ENCODE measurements around the gene CUL9. TPM values are rescaled to one million over a fixed set of nuclear protein-coding genes. Genes with fewer than 3 reads are reported as not detected.

CUL9 gene
- polyA plus RNA-seq, 1 donor (not counting 4 experiments of a cell fraction or from before 2014, with no cell fraction given), result 21.6 TPM

DNA sequence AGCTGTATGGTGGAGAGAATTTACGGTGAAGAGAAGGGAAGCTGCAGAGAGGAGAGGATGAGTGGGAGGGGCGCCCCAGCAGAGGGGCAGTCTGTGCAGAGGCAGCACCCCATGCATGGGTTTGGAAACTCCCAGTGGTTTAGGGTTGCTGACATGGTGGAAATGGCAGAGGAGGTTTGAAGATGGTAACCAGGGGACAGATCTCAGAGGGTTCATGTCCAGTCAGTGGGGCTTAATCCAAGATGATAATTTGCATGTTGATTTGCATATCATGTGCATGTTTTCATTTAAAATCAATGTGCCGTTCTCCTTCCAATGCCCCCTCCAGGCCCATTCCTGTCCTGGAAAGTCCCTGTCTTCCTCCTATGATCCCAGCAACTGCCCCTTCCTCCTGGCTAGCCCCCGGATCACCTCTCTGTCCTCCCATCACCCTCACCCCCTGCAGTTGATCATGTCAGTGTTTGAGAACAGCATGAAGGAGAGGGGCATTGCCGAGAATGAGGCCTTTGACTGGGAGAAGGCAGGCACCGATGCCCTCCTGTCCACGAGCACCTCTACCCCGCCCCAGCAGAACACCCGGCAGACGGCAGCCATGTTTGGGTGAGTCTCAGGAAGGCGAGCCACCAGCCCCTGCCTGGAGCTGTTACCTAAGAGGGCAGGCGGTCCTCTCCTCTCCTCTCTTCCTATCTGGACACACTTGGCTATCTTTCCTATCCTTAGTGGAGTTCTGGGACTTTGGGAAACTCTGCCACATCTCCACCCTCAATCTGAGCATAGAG, 75.6 kb downstream of the CUL9 start:
- H3K9me1 ChIP-seq (ENCODE audit: control insufficient read depth, extremely low read depth, insufficient read depth, low read length), result no peaks in the 10 kb centered on the region
- TF ChIP-seq, protein P1, sequence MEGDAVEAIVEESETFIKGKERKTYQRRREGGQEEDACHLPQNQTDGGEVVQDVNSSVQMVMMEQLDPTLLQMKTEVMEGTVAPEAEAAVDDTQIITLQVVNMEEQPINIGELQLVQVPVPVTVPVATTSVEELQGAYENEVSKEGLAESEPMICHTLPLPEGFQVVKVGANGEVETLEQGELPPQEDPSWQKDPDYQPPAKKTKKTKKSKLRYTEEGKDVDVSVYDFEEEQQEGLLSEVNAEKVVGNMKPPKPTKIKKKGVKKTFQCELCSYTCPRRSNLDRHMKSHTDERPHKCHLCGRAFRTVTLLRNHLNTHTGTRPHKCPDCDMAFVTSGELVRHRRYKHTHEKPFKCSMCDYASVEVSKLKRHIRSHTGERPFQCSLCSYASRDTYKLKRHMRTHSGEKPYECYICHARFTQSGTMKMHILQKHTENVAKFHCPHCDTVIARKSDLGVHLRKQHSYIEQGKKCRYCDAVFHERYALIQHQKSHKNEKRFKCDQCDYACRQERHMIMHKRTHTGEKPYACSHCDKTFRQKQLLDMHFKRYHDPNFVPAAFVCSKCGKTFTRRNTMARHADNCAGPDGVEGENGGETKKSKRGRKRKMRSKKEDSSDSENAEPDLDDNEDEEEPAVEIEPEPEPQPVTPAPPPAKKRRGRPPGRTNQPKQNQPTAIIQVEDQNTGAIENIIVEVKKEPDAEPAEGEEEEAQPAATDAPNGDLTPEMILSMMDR (optimal IDR thresholded peaks at IDR 0.05 in 1 of 3, IDR thresholded peaks at IDR 0.05 in 1 of 3, conservative IDR thresholded peaks at IDR 0.05 in 1 of 3; ENCODE audit: extremely low read depth in 1 of 3, insufficient read depth in 2 of 3, low read length in 3 of 3), result no peak
- TF ChIP-seq EZH2 (IDR thresholded peaks at IDR 0.05; ENCODE audit: low read length), result no peak
- no peaks in the 10 kb centered on the region for H3K4me1 ChIP-seq (ENCODE audit: control insufficient read depth, extremely low read depth, insufficient read depth, low read length)
- FAIRE-seq (no peak), DNase-seq (ENCODE audit: low read depth, low spot score) (no peak)
- no peaks in the 10 kb centered on the region for H3K36me3 ChIP-seq (ENCODE audit: control insufficient read depth in 2 of 2, extremely low read depth in 1 of 2, insufficient read depth in 2 of 2, low read length in 2 of 2)
- no peaks in the 10 kb centered on the region for H3K79me2 ChIP-seq (ENCODE audit: control insufficient read depth, insufficient read depth, low read length)
- peaks cover 6% of the 10 kb centered on the region for H3K27me3 ChIP-seq (ENCODE audit: control insufficient read depth, extremely low read depth, insufficient read depth, low read length)
- H2AFZ ChIP-seq (ENCODE audit: control insufficient read depth, low read length), result no peak overlapping the region
- H3K4me3 ChIP-seq (ENCODE audit: control insufficient read depth in 2 of 3, extremely low read depth in 1 of 3, insufficient read depth in 2 of 3, low read depth in 1 of 3, low read length in 3 of 3), result no peak overlapping the region
- H4K20me1 ChIP-seq (ENCODE audit: control insufficient read depth, extremely low read depth, insufficient read depth, low read length), result no peaks in the 10 kb centered on the region
- no peak overlapping the region for H3K4me2 ChIP-seq (ENCODE audit: control insufficient read depth, extremely low read depth, insufficient read depth, low read depth, low read length)
- no peaks in the 10 kb centered on the region for H3K9me3 ChIP-seq (ENCODE audit: control insufficient read depth, low read depth, low read length)
- dilution Hi-C loops (cut with MboI; ENCODE audit: extremely low pct_ligation_motif_present, low sequenced_read_pairs), result no loop called here
- no peak overlapping the region for H3K9ac ChIP-seq (ENCODE audit: control insufficient read depth, extremely low read depth, insufficient read depth, low read length)
- H3K27ac ChIP-seq (ENCODE audit: control insufficient read depth, insufficient read depth, low read length), result no peak overlapping the region

DNA sequence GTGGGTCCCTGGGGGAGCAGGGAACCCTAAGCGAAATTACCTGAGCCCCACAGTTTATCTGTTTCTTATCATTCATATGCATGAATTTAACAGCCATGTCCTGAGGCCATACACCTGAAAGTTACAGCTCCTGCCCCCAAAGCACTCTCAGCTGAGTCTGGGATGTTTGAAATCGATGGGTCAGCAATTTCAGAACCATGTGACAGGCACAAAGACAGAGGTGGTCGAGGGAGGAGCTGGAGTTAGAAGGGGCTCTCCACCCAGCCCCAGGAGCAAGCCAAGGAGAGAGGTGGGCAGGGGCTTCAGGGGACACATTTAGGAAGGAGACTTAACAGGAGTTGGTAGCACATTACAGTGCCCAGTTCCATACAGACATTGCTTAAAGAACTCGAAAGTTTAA, 76.2 kb downstream of the CUL9 start:
- no peaks in the 10 kb centered on the region for H3K9me3 ChIP-seq (ENCODE audit: control insufficient read depth, low read depth, low read length)
- H3K4me2 ChIP-seq (ENCODE audit: control insufficient read depth, extremely low read depth, insufficient read depth, low read depth, low read length), result no peak overlapping the region
- H3K27me3 ChIP-seq (ENCODE audit: control insufficient read depth, extremely low read depth, insufficient read depth, low read length), result peaks cover 3% of the 10 kb centered on the region
- DNase-seq (ENCODE audit: low read depth, low spot score), result no peak
- no peaks in the 10 kb centered on the region for H3K36me3 ChIP-seq (ENCODE audit: control insufficient read depth in 2 of 2, extremely low read depth in 1 of 2, insufficient read depth in 2 of 2, low read length in 2 of 2)
- FAIRE-seq, result no peak
- H4K20me1 ChIP-seq (ENCODE audit: control insufficient read depth, extremely low read depth, insufficient read depth, low read length), result no peaks in the 10 kb centered on the region
- no peaks in the 10 kb centered on the region for H3K79me2 ChIP-seq (ENCODE audit: control insufficient read depth, insufficient read depth, low read length)
- H2AFZ ChIP-seq (ENCODE audit: control insufficient read depth, low read length), result no peak overlapping the region
- dilution Hi-C loops (cut with MboI; ENCODE audit: extremely low pct_ligation_motif_present, low sequenced_read_pairs), result no loop called here
- H3K4me3 ChIP-seq (ENCODE audit: control insufficient read depth in 2 of 3, extremely low read depth in 1 of 3, insufficient read depth in 2 of 3, low read depth in 1 of 3, low read length in 3 of 3), result no peak overlapping the region
- H3K9ac ChIP-seq (ENCODE audit: control insufficient read depth, extremely low read depth, insufficient read depth, low read length), result no peak overlapping the region
- TF ChIP-seq, protein P1 (optimal IDR thresholded peaks at IDR 0.05 in 1 of 3, IDR thresholded peaks at IDR 0.05 in 1 of 3, conservative IDR thresholded peaks at IDR 0.05 in 1 of 3; ENCODE audit: extremely low read depth in 1 of 3, insufficient read depth in 2 of 3, low read length in 3 of 3), result no peak
- no peak for TF ChIP-seq EZH2 (IDR thresholded peaks at IDR 0.05; ENCODE audit: low read length)
- H3K4me1 ChIP-seq (ENCODE audit: control insufficient read depth, extremely low read depth, insufficient read depth, low read length), result no peaks in the 10 kb centered on the region
- no peaks in the 10 kb centered on the region for H3K9me1 ChIP-seq (ENCODE audit: control insufficient read depth, extremely low read depth, insufficient read depth, low read length)
- H3K27ac ChIP-seq (ENCODE audit: control insufficient read depth, insufficient read depth, low read length), result no peak overlapping the region
